PC-3 (cell line): ENCODE data around the gene EPN2. TPM values are rescaled to one million over a fixed set of nuclear protein-coding genes. Genes with fewer than 3 reads are reported as not detected.
A peak's percentile ranks its signal among the peaks of the same experiment; 100 is the strongest.

ENCODE experiments used
- ATAC-seq: fragments of 200-7000 bp; cut with Tn5 transposase; 2 replicates; pipeline ENCODE4 v1.9.1; 2020; ENCODE audit warnings: mild to moderate bottlenecking, moderate library complexity
- BruUV-seq: library from RNA; stranded (reverse); fragments of 400-500 nt; replicated peaks from 2 replicates; lab custom pipeline; 2021; lab: Mats Ljungman, UMichigan
- CTCF ChIA-PET: fragments of 300-600 bp; sonication (Branson Sonifier 250); formaldehyde crosslinking; loops from one replicate; lab custom pipeline; 2022; ENCODE audit warnings: antibody characterized with exemption; lab: Charles Lee
- POLR2A ChIA-PET: fragments of 300-600 bp; sonication (Branson Sonifier 250); formaldehyde crosslinking; loops from one replicate; lab custom pipeline; 2022; ENCODE audit warnings: antibody characterized with exemption; ENCODE audit not compliant: unreplicated experiment; lab: Charles Lee
- DNase-seq: peaks from one replicate; pipeline ENCODE4 v3.0.0-alpha.2; 2015
- H2AFZ ChIP-seq: fragments of 300-600 bp; sonication (generic); 2 replicates; pipeline ENCODE4 v1.6.0; 2016; ENCODE audit warnings: antibody characterized with exemption, low read length
- H3F3A ChIP-seq: fragments of 300-600 bp; sonication (generic); one replicate; pipeline ENCODE4 v1.6.0; 2017; ENCODE audit warnings: antibody characterized with exemption, low read length, control low read depth, mild to moderate bottlenecking; ENCODE audit not compliant: unreplicated experiment
- H3K27ac ChIP-seq: fragments of 300-600 bp; sonication (generic); 2 replicates; pipeline ENCODE4 v1.5.1; 2016; ENCODE audit warnings: mild to moderate bottlenecking, low read length
- H3K27me3 ChIP-seq: fragments of 300-600 bp; sonication (generic); 2 replicates; pipeline ENCODE4 v1.6.1; 2016; ENCODE audit warnings: low read length, mixed read lengths
- H3K36me3 ChIP-seq: fragments of 300-600 bp; sonication (generic); 2 replicates; pipeline ENCODE4 v1.6.1; 2016; ENCODE audit warnings: low read depth, mixed run types, low read length, mixed read lengths
- H3K4me1 ChIP-seq: fragments of 300-600 bp; sonication (generic); 2 replicates; pipeline ENCODE4 v1.5.1; 2016; ENCODE audit warnings: low read length; ENCODE audit not compliant: insufficient read depth
- H3K4me2 ChIP-seq: fragments of 300-600 bp; sonication (generic); 2 replicates; pipeline ENCODE4 v1.6.0; 2016; ENCODE audit warnings: low read length
- H3K4me3 ChIP-seq: fragments of 300-600 bp; sonication (generic); 2 replicates; pipeline ENCODE4 v1.5.1; 2016; ENCODE audit warnings: mild to moderate bottlenecking, low read length, mixed read lengths
- H3K79me2 ChIP-seq: fragments of 300-600 bp; sonication (generic); 2 replicates; pipeline ENCODE4 v1.6.1; 2017; ENCODE audit warnings: low read length, mixed read lengths
- H3K9ac ChIP-seq: fragments of 300-600 bp; sonication (generic); 2 replicates; pipeline ENCODE4 v1.6.0; 2016; ENCODE audit warnings: mild to moderate bottlenecking, low read length
- H3K9me2 ChIP-seq: fragments of 300-600 bp; sonication (generic); replicated peaks from 2 replicates; pipeline ENCODE4 v1.6.1; 2016; ENCODE audit warnings: mixed run types, low read length, mixed read lengths
- H3K9me3 ChIP-seq: fragments of 300-600 bp; sonication (generic); 2 replicates; pipeline ENCODE4 v1.6.1; 2016; ENCODE audit warnings: low read length, mixed read lengths
- H4K20me1 ChIP-seq: fragments of 300-600 bp; sonication (generic); 2 replicates; pipeline ENCODE4 v1.6.1; 2016; ENCODE audit warnings: low read length, mixed read lengths
- EZH2 ChIP-seq: fragments of 300-600 bp; sonication (generic); IDR thresholded peaks from one replicate; pipeline ENCODE4 v1.6.1; 2017; ENCODE audit warnings: antibody characterized with exemption, mild to moderate bottlenecking, low read length; ENCODE audit not compliant: unreplicated experiment
- EZH2phosphoT487 ChIP-seq: fragments of 300-600 bp; sonication (generic); IDR thresholded peaks from 2 replicates; pipeline ENCODE4 v1.6.1; 2018; ENCODE audit warnings: mild to moderate bottlenecking, antibody characterized with exemption, low read length, borderline replicate concordance
- intact Hi-C: fragments of 100-400 bp; cut with micrococcal nuclease; formaldehyde crosslinking; loops from 2 replicates; pipeline ENCODE4 v1.9.0; 2023
- total RNA-seq: library from RNA; depleted of rRNA; stranded (reverse); fragments of >200 nt; gene quantifications from 2 replicates; pipeline ENCODE4 v1.2.3, GENCODE V29; 2014
- TF ChIP-seq, protein P1 (sequence below): fragments of 300-600 bp; sonication (generic); conservative IDR thresholded peaks from 2 replicates; pipeline ENCODE4 v1.5.1; 2017; ENCODE audit warnings: antibody characterized with exemption, low read depth, mild to moderate bottlenecking, low read length

EPN2 gene
- total RNA-seq, 1 experiment from 2014 or later = 46.4 TPM

DNA sequence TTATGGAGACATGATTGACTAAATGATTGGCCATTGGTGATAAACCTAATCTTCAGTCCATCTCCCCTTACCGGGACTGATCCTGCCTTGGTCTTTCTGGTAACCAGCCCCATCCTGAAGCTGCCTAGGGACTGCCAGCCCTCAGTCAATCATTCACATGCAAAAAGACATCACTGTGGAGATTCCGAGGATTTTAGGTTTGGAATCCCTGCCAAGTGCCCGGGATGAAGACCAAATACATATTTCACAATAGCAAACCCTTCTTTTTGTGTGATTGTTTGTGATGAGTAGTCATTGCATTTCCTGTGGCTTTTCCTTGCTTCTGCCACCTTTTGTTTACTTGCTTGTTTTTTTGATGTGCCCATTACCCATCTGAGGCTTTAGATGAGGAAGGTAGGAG lies 44.0 kb downstream of the EPN2 start:
- peak; percentile 28 for DNase-seq
- H3K36me3 ChIP-seq = peaks cover 23% of the 10 kb centered on the region; the same call in 1 of the 2 replicates
- no peaks in the 10 kb centered on the region for H3K27me3 ChIP-seq
- no peak for ATAC-seq
- no peak for TF ChIP-seq EZH2
- TF ChIP-seq EZH2phosphoT487 = no peak
- TF ChIP-seq, protein P1, sequence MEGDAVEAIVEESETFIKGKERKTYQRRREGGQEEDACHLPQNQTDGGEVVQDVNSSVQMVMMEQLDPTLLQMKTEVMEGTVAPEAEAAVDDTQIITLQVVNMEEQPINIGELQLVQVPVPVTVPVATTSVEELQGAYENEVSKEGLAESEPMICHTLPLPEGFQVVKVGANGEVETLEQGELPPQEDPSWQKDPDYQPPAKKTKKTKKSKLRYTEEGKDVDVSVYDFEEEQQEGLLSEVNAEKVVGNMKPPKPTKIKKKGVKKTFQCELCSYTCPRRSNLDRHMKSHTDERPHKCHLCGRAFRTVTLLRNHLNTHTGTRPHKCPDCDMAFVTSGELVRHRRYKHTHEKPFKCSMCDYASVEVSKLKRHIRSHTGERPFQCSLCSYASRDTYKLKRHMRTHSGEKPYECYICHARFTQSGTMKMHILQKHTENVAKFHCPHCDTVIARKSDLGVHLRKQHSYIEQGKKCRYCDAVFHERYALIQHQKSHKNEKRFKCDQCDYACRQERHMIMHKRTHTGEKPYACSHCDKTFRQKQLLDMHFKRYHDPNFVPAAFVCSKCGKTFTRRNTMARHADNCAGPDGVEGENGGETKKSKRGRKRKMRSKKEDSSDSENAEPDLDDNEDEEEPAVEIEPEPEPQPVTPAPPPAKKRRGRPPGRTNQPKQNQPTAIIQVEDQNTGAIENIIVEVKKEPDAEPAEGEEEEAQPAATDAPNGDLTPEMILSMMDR = no peak
- intact Hi-C loops = no loop called here
- no peaks in the 10 kb centered on the region for H3K9me2 ChIP-seq
- H2AFZ ChIP-seq = no peak overlapping the region
- H4K20me1 ChIP-seq = 0 out of 2 replicates have a peak, but pooled peaks cover 7% of the 10 kb centered on the region
- H3K4me2 ChIP-seq = no peak overlapping the region
- ChIA-PET CTCF (no interaction called here), POLR2A (no interaction called here)
- no peaks in the 10 kb centered on the region for H3K4me1 ChIP-seq
- no peak overlapping the region for H3K4me3 ChIP-seq
- no peak overlapping the region for H3K9ac ChIP-seq
- no peaks in the 10 kb centered on the region for H3F3A ChIP-seq
- no peak overlapping the region for H3K27ac ChIP-seq
- no peaks in the 10 kb centered on the region for H3K9me3 ChIP-seq
- peaks cover 28% of the 10 kb centered on the region for H3K79me2 ChIP-seq
- no TSS peak for BruUV-seq

DNA sequence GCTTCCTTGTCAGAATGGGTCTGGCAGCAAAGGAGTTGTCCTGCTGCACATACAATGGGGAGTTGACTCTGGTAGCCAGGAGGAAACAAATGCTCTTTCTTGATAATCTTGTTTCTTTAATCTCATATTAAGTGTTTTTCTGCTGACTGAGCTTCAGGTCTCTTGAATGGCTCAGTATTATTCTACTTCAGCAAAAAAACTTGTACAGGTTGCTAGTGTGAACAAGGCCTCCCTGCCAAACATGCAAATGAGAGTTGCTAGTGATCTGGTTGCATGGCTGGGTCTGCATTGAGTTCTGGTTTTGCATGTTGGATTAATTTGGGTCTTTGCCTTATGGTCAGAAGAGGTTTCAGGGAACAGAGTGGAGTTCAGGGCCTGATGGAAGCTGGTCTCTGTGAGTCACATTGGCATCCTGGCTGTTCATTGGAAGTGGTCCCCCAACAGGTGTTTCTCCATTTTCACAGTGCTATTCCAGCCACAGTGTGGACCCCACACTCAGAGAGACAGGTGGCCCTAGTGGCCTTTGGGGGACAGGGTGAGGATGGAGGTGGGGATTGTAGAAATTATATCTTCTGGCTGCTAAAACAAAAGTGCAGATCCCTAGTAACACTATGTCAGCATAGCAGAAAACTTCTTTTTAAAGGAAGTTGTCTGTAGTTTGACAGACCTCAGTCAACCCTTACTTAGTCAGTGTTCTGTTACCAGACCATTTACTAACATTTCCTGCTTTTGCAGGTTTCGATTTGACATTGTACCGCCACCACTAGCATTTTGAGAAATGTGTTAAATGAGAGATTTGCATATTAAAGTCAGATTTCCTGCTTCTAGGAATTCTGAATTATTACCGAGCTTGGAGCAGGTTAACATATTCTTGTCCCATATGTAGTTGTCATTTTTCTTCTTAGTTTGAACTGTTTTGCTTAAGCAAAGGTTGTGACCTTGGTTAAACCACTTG lies 47.1 kb downstream of the EPN2 start:
- Histone ChIP-seq H3K4me1 (no peaks in the 10 kb centered on the region), H3K9me3 (no peaks in the 10 kb centered on the region), H3K27ac (no peak overlapping the region), H3K79me2 (peaks cover 28% of the 10 kb centered on the region), H4K20me1 (0 out of 2 replicates have a peak, but pooled peaks cover 7% of the 10 kb centered on the region), H3K27me3 (no peaks in the 10 kb centered on the region), H3K9ac (no peak overlapping the region), H3K36me3 (peaks cover 23% of the 10 kb centered on the region; the same call in 1 of the 2 replicates), H3K4me2 (no peak overlapping the region), H3F3A (no peaks in the 10 kb centered on the region), H3K4me3 (no peak overlapping the region), H2AFZ (no peak overlapping the region), H3K9me2 (no peaks in the 10 kb centered on the region)
- TF ChIP-seq EZH2phosphoT487 = no peak
- TF ChIP-seq, protein P1 = no peak
- intact Hi-C loops = no loop called here
- no peak for DNase-seq
- no TSS peak for BruUV-seq
- POLR2A ChIA-PET = no interaction called here
- ATAC-seq = no peak
- CTCF ChIA-PET = no interaction called here
